HL-60/S4 (cell line): ENCODE results near the gene ACIN1.

Experiments
- in situ Hi-C: fragments of 300-500 bp; cut with MboI; formaldehyde crosslinking; loops from 2 replicates; pipeline ENCODE4 v1.14.3; 2022; ENCODE audit warnings: low sequenced_read_pairs

Gene ACIN1

GRCh38 chr14:23045419-23046357, 49.2 kb downstream of the ACIN1 start:
- in situ Hi-C loops, result no loop called here

GRCh38 chr14:23044840-23045239, 50.1 kb downstream of the ACIN1 start:
- in situ Hi-C loops, result no loop called here

GRCh38 chr14:23043754-23044153, 51.2 kb downstream of the ACIN1 start:
- in situ Hi-C loops, result no loop called here

- in situ Hi-C loops, result no loop called here
Observed at GRCh38 chr14:23043145-23043544, 51.8 kb downstream of the ACIN1 start.

- in situ Hi-C loops, result no loop called here
Observed at GRCh38 chr14:23042162-23042965, 52.6 kb downstream of the ACIN1 start, which contains the start of gene PSMB11. Gene PSMB11 (plus strand): TSS chr14:23042212. CDS start chr14:23042226, 14 bp downstream.

- in situ Hi-C loops, result no loop called here
Observed at GRCh38 chr14:23041729-23042128, 53.2 kb downstream of the ACIN1 start.

GRCh38 chr14:23040100-23040499, 54.8 kb downstream of the ACIN1 start:
- in situ Hi-C loops, result no loop called here

- in situ Hi-C loops, result no loop called here
Observed at GRCh38 chr14:23035303-23036144, 59.4 kb downstream of the ACIN1 start.

- in situ Hi-C loops, result no loop called here
Observed at GRCh38 chr14:23034498-23035302, 60.2 kb downstream of the ACIN1 start, which contains the start of gene PSMB5. Gene PSMB5 (minus strand): TSS chr14:23034900. CDS start chr14:23034881, 19 bp downstream.

- in situ Hi-C loops, result no loop called here
Observed at GRCh38 chr14:23033801-23034497, 61.0 kb downstream of the ACIN1 start.

GRCh38 chr14:23033251-23033727, 61.6 kb downstream of the ACIN1 start:
- in situ Hi-C loops, result no loop called here

- in situ Hi-C loops, result no loop called here
Observed at GRCh38 chr14:23030936-23031335, 64.0 kb downstream of the ACIN1 start.

- in situ Hi-C loops, result no loop called here
Observed at GRCh38 chr14:23028799-23029198, 66.1 kb downstream of the ACIN1 start.

GRCh38 chr14:23025151-23025814, 69.7 kb downstream of the ACIN1 start:
- in situ Hi-C loops, result no loop called here

- in situ Hi-C loops, result no loop called here
Observed at GRCh38 chr14:23024612-23025075, 70.3 kb downstream of the ACIN1 start.

- in situ Hi-C loops, result no loop called here
Observed at GRCh38 chr14:23023795-23024152, 71.2 kb downstream of the ACIN1 start.

- in situ Hi-C loops, result no loop called here
Observed at GRCh38 chr14:23023022-23023794, 71.7 kb downstream of the ACIN1 start.
